ENCODE results near the gene KIF6. TPM values are rescaled to one million over a fixed set of nuclear protein-coding genes. Genes with fewer than 3 reads are reported as not detected.
A peak's percentile ranks its signal among the peaks of the same experiment; 100 is the strongest.

KIF6 gene
- total and polyA plus RNA-seq, 2 donors = 0.24 to 0.37 TPM

GRCh38 chr6:39389484-39389767 is 335.8 kb downstream of the KIF6 start:
- no peaks in the 10 kb centered on the region for H3K4me1 ChIP-seq (ENCODE audit: control insufficient read depth in 2 of 2, insufficient read depth in 2 of 2, low read length in 2 of 2)
- WGBS = 97% methylated on average over 3 of the region's 3 CpGs
- H3K27me3 ChIP-seq (ENCODE audit: control insufficient read depth in 2 of 2, insufficient read depth in 1 of 2, low read length in 1 of 2) = no peaks in the 10 kb centered on the region
- H3K27ac ChIP-seq (ENCODE audit: low read depth in 1 of 2, low read length in 1 of 2) = no peak overlapping the region
- H3K4me3 ChIP-seq (ENCODE audit: low read length in 2 of 2) = no peak overlapping the region
- no peaks in the 10 kb centered on the region for H3K9me3 ChIP-seq (ENCODE audit: control insufficient read depth in 2 of 2, insufficient read depth in 1 of 2, low read length in 1 of 2)
- no peaks in the 10 kb centered on the region for H3K36me3 ChIP-seq (ENCODE audit: control insufficient read depth in 2 of 2, insufficient read depth in 2 of 2, low read length in 1 of 2)
- DNase-seq (ENCODE audit: low read depth in 6 of 9, low spot score in 9 of 9) = no peak

- Histone ChIP-seq H3K4me1 (ENCODE audit: control insufficient read depth in 2 of 2, insufficient read depth in 2 of 2, low read length in 2 of 2) (no peaks in the 10 kb centered on the region), H3K27me3 (ENCODE audit: control insufficient read depth in 2 of 2, insufficient read depth in 1 of 2, low read length in 1 of 2) (no peaks in the 10 kb centered on the region), H3K27ac (ENCODE audit: low read depth in 1 of 2, low read length in 1 of 2) (no peak overlapping the region), H3K9me3 (ENCODE audit: control insufficient read depth in 2 of 2, insufficient read depth in 1 of 2, low read length in 1 of 2) (no peaks in the 10 kb centered on the region), H3K36me3 (ENCODE audit: control insufficient read depth in 2 of 2, insufficient read depth in 2 of 2, low read length in 1 of 2) (no peaks in the 10 kb centered on the region), H3K4me3 (ENCODE audit: low read length in 2 of 2) (no peak overlapping the region)
- DNase-seq (ENCODE audit: low read depth in 6 of 9, low spot score in 9 of 9) = peak in 1 of 9 donors; percentile 4
- WGBS = 90% methylated on average over 12 of the region's 12 CpGs
Observed at GRCh38 chr6:39388606-39389483, 336.4 kb downstream of the KIF6 start.

- H3K27ac ChIP-seq (ENCODE audit: low read depth in 1 of 2, low read length in 1 of 2) = no peak overlapping the region
- no peak for DNase-seq (ENCODE audit: low read depth in 6 of 9, low spot score in 9 of 9)
- H3K4me3 ChIP-seq (ENCODE audit: low read length in 2 of 2) = no peak overlapping the region
- H3K9me3 ChIP-seq (ENCODE audit: control insufficient read depth in 2 of 2, insufficient read depth in 1 of 2, low read length in 1 of 2) = no peaks in the 10 kb centered on the region
- 92% methylated on average over 3 of the region's 3 CpGs for WGBS
- H3K4me1 ChIP-seq (ENCODE audit: control insufficient read depth in 2 of 2, insufficient read depth in 2 of 2, low read length in 2 of 2) = no peaks in the 10 kb centered on the region
- H3K36me3 ChIP-seq (ENCODE audit: control insufficient read depth in 2 of 2, insufficient read depth in 2 of 2, low read length in 1 of 2) = no peaks in the 10 kb centered on the region
- no peaks in the 10 kb centered on the region for H3K27me3 ChIP-seq (ENCODE audit: control insufficient read depth in 2 of 2, insufficient read depth in 1 of 2, low read length in 1 of 2)
Observed at GRCh38 chr6:39387785-39388184, 337.4 kb downstream of the KIF6 start.

- 96% methylated on average over 3 of the region's 3 CpGs for WGBS
Observed at GRCh38 chr6:39386487-39386886, 338.7 kb downstream of the KIF6 start.

GRCh38 chr6:39381550-39382140 is 343.6 kb downstream of the KIF6 start:
- Histone ChIP-seq H3K4me1 (ENCODE audit: control insufficient read depth in 2 of 2, insufficient read depth in 2 of 2, low read length in 2 of 2) (no peaks in the 10 kb centered on the region), H3K27ac (ENCODE audit: low read depth in 1 of 2, low read length in 1 of 2) (no peak overlapping the region), H3K4me3 (ENCODE audit: low read length in 2 of 2) (no peak overlapping the region), H3K36me3 (ENCODE audit: control insufficient read depth in 2 of 2, insufficient read depth in 2 of 2, low read length in 1 of 2) (no peaks in the 10 kb centered on the region), H3K9me3 (ENCODE audit: control insufficient read depth in 2 of 2, insufficient read depth in 1 of 2, low read length in 1 of 2) (no peaks in the 10 kb centered on the region), H3K27me3 (ENCODE audit: control insufficient read depth in 2 of 2, insufficient read depth in 1 of 2, low read length in 1 of 2) (no peaks in the 10 kb centered on the region)
- DNase-seq (ENCODE audit: low read depth in 6 of 9, low spot score in 9 of 9) = no peak
- WGBS = 96% methylated on average over 5 of the region's 5 CpGs

More at GRCh38 chr6:39386487-39386886, 338.7 kb downstream of the KIF6 start:
- no peak overlapping the region for H3K4me3 ChIP-seq (ENCODE audit: low read length in 2 of 2)
- H3K9me3 ChIP-seq (ENCODE audit: control insufficient read depth in 2 of 2, insufficient read depth in 1 of 2, low read length in 1 of 2) = no peaks in the 10 kb centered on the region
- DNase-seq (ENCODE audit: low read depth in 6 of 9, low spot score in 9 of 9) = no peak
- H3K4me1 ChIP-seq (ENCODE audit: control insufficient read depth in 2 of 2, insufficient read depth in 2 of 2, low read length in 2 of 2) = no peaks in the 10 kb centered on the region
- no peaks in the 10 kb centered on the region for H3K36me3 ChIP-seq (ENCODE audit: control insufficient read depth in 2 of 2, insufficient read depth in 2 of 2, low read length in 1 of 2)
- H3K27ac ChIP-seq (ENCODE audit: low read depth in 1 of 2, low read length in 1 of 2) = no peak overlapping the region
- no peaks in the 10 kb centered on the region for H3K27me3 ChIP-seq (ENCODE audit: control insufficient read depth in 2 of 2, insufficient read depth in 1 of 2, low read length in 1 of 2)

GRCh38 chr6:39380837-39381549 is 344.2 kb downstream of the KIF6 start:
- 95% methylated on average over 6 of the region's 6 CpGs for WGBS
- H3K27ac ChIP-seq (ENCODE audit: low read depth in 1 of 2, low read length in 1 of 2) = no peak overlapping the region
- H3K36me3 ChIP-seq (ENCODE audit: control insufficient read depth in 2 of 2, insufficient read depth in 2 of 2, low read length in 1 of 2) = no peaks in the 10 kb centered on the region
- H3K4me3 ChIP-seq (ENCODE audit: low read length in 2 of 2) = no peak overlapping the region
- H3K27me3 ChIP-seq (ENCODE audit: control insufficient read depth in 2 of 2, insufficient read depth in 1 of 2, low read length in 1 of 2) = no peaks in the 10 kb centered on the region
- no peaks in the 10 kb centered on the region for H3K4me1 ChIP-seq (ENCODE audit: control insufficient read depth in 2 of 2, insufficient read depth in 2 of 2, low read length in 2 of 2)
- H3K9me3 ChIP-seq (ENCODE audit: control insufficient read depth in 2 of 2, insufficient read depth in 1 of 2, low read length in 1 of 2) = no peaks in the 10 kb centered on the region
- DNase-seq (ENCODE audit: low read depth in 6 of 9, low spot score in 9 of 9) = no peak

- WGBS = 95% methylated on average over 5 of the region's 5 CpGs
- no peaks in the 10 kb centered on the region for H3K36me3 ChIP-seq (ENCODE audit: control insufficient read depth in 2 of 2, insufficient read depth in 2 of 2, low read length in 1 of 2)
- H3K9me3 ChIP-seq (ENCODE audit: control insufficient read depth in 2 of 2, insufficient read depth in 1 of 2, low read length in 1 of 2) = no peaks in the 10 kb centered on the region
- H3K4me1 ChIP-seq (ENCODE audit: control insufficient read depth in 2 of 2, insufficient read depth in 2 of 2, low read length in 2 of 2) = no peaks in the 10 kb centered on the region
- no peak overlapping the region for H3K27ac ChIP-seq (ENCODE audit: low read depth in 1 of 2, low read length in 1 of 2)
- no peak overlapping the region for H3K4me3 ChIP-seq (ENCODE audit: low read length in 2 of 2)
- no peak for DNase-seq (ENCODE audit: low read depth in 6 of 9, low spot score in 9 of 9)
- H3K27me3 ChIP-seq (ENCODE audit: control insufficient read depth in 2 of 2, insufficient read depth in 1 of 2, low read length in 1 of 2) = no peaks in the 10 kb centered on the region
Observed at GRCh38 chr6:39378960-39379425, 346.2 kb downstream of the KIF6 start.

- Histone ChIP-seq H3K27ac (ENCODE audit: low read depth in 1 of 2, low read length in 1 of 2) (no peak overlapping the region), H3K9me3 (ENCODE audit: control insufficient read depth in 2 of 2, insufficient read depth in 1 of 2, low read length in 1 of 2) (no peaks in the 10 kb centered on the region), H3K27me3 (ENCODE audit: control insufficient read depth in 2 of 2, insufficient read depth in 1 of 2, low read length in 1 of 2) (no peaks in the 10 kb centered on the region), H3K36me3 (ENCODE audit: control insufficient read depth in 2 of 2, insufficient read depth in 2 of 2, low read length in 1 of 2) (no peaks in the 10 kb centered on the region), H3K4me3 (ENCODE audit: low read length in 2 of 2) (no peak overlapping the region), H3K4me1 (ENCODE audit: control insufficient read depth in 2 of 2, insufficient read depth in 2 of 2, low read length in 2 of 2) (no peaks in the 10 kb centered on the region)
- no peak for DNase-seq (ENCODE audit: low read depth in 6 of 9, low spot score in 9 of 9)
- 83% methylated on average over 10 of the region's 10 CpGs for WGBS
Observed at GRCh38 chr6:39378175-39378959, 346.8 kb downstream of the KIF6 start.
